Adrenal gland (tissue), 12 donors: ENCODE measurements around the gene KRT31. TPM values are rescaled to one million over a fixed set of nuclear protein-coding genes. Genes with fewer than 3 reads are reported as not detected.
"Not testable (repeated sequence)": the region's sequence is repeated elsewhere in the genome, so short reads cannot be mapped to it uniquely, and the experiment has no call there.

Experiments
- DNase-seq, 7 donors: peaks; one replicate each; pipeline ENCODE4 v3.0.0-alpha.2; 2019 to 2020
- H3K27ac ChIP-seq, 5 donors: fragments of 200-600 bp; sonication (generic) in 4 of 5; 1 replicate in 3 of 5; 2 replicates in 2 of 5; pipeline versions ENCODE4 v1.5.1 to v1.8.0; 2016 to 2020; ENCODE audit warnings: mild to moderate bottlenecking in 1 of 5
- H3K27me3 ChIP-seq: fragments of 200-600 bp; 2 replicates; pipeline ENCODE4 v1.8.0; 2021
- H3K36me3 ChIP-seq, 2 donors: fragments of 200-600 bp; replicated peaks in 1 of 2; 1 replicate in 1 of 2; 2 replicates in 1 of 2; pipeline versions ENCODE4 v1.5.1 to v1.8.0; 2018 to 2022
- H3K4me1 ChIP-seq, 2 donors: fragments of 200-600 bp; replicated peaks in 1 of 2; 1 replicate in 1 of 2; 2 replicates in 1 of 2; pipeline versions ENCODE4 v1.5.1 to v1.8.0; 2018 to 2021
- H3K4me3 ChIP-seq, 4 donors: fragments of 200-600 bp; sonication (generic) in 3 of 4; one replicate each; pipeline ENCODE4 v1.5.1; 2016 to 2018
- H3K9me3 ChIP-seq, 3 donors: fragments of 200-600 bp; sonication (generic) in 1 of 3; replicated peaks in 1 of 3; 1 replicate in 2 of 3; 2 replicates in 1 of 3; pipeline versions ENCODE4 v1.5.1 to v1.8.0; 2016 to 2021
- CTCF ChIP-seq, 6 experiments: fragments of 450-650 bp in 4 of 6; fragments of 200-600 bp in 2 of 6; sonication (generic) in 1 of 6; IDR thresholded peaks; 1 replicate in 5 of 6; 2 replicates in 1 of 6; pipeline versions ENCODE4 v1.5.1 to v1.8.0; 2016 to 2021; ENCODE audit warnings: antibody characterized with exemption in 6 of 6, mild to moderate bottlenecking in 2 of 6, moderate library complexity in 1 of 6
- POLR2A ChIP-seq, 2 donors: fragments of 450-650 bp; IDR thresholded peaks; one replicate each; pipeline ENCODE4 v1.6.1; 2017; ENCODE audit warnings: antibody characterized with exemption in 2 of 2, mild to moderate bottlenecking in 2 of 2, moderate library complexity in 1 of 2
- WGBS, 4 donors: extraction: QIAGEN DNeasy Blood & Tissue Kit in 2 of 4; methylation state at CpG; one replicate each; pipeline versions ENCODE4 v1.1.5 to v1.1.7; 2013 to 2017; 5-methylcytosine and 5-hydroxymethylcytosine counted together
- intact Hi-C, 2 donors: fragments of 100-400 bp; cut with DNase I; formaldehyde crosslinking; loops; one replicate each; pipeline versions ENCODE4 v1.14.1 to v1.15.0; 2022 to 2023
- polyA plus RNA-seq, 3 donors: library from polyadenylated mRNA; stranded (reverse); fragments of 200-250 nt in 2 of 3; fragments of 350-450 nt in 1 of 3; fragmentation: Illumina TruSeq in 1 of 3; extraction: RNeasy Lipid Tissue Mini Kit (QIAGEN cat#74804) in 1 of 3; gene quantifications; one replicate each; pipeline ENCODE4 v1.2.3, GENCODE V29; 2013 to 2014
- total RNA-seq, 9 donors: library from RNA; depleted of rRNA in 4 of 9; stranded (reverse); fragments of >200 nt in 4 of 9; fragments of 120-200 nt in 1 of 9; fragmentation: NEBNext Ultra II Directional in 1 of 9; extraction: Animal tissue kit (Norgen Biotek cat#: 25700) in 1 of 9; gene quantifications; one replicate each; pipeline versions ENCODE4 v1.1.0 to v1.2.4, GENCODE V29; 2013 to 2023
- donor health status: healthy with polysubstance abuse.
- donor health status: Bipolar disorder and iron deficiency.
- donor health status: DM: yes; HTN: yes; CAD: no.
- donor health status: DM: no; HTN: no; CAD: no.
- donor health status: DM: no; HTN: no; CAD: no.
- donor health status: DM: yes; HTN: yes; CAD: no.

KRT31 gene
- total and polyA plus RNA-seq, 12 donors: not detected

DNA sequence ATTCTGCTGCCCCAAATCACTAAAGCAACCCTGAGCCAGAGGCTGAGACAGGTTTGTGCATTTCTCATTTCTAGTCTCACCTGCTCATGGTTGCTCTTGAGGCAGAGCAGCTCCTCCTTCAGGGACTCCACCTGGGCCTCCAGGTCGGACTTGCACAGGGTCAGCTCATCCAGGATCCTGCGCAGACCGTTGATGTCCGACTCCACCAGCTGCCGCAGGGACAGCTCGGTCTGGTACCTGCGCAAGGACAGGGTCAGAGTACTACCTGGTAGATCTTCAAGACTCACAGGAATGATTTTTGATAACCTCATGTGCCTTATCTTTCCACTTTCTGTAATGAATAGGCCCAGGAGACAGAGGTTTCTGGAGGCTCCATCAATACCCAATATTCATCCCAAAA, 1.1 kb downstream of the KRT31 start:
- Histone ChIP-seq H3K4me1 (no peaks in the 10 kb centered on the region), H3K36me3 (no peaks in the 10 kb centered on the region), H3K9me3 (no peaks in the 10 kb centered on the region), H3K4me3 (no peak overlapping the region), H3K27ac (no peak overlapping the region), H3K27me3 (no peaks in the 10 kb centered on the region)
- TF ChIP-seq POLR2A (IDR thresholded peaks at IDR 0.05) (no peak), CTCF (IDR thresholded peaks at IDR 0.05) (no peak)
- WGBS, 4 donors: 89 to 100% (median 93%) methylated on average over 5 to 7 of the region's 7 CpGs
- intact Hi-C loops: no loop called here
- DNase-seq: no peak

GRCh38 chr17:41395611-41396010, 1.8 kb downstream of the KRT31 start:
- Histone ChIP-seq H3K36me3 (no peaks in the 10 kb centered on the region), H3K4me3 (no peak overlapping the region), H3K27ac (no peak overlapping the region), H3K4me1 (no peaks in the 10 kb centered on the region), H3K27me3 (no peaks in the 10 kb centered on the region), H3K9me3 (no peaks in the 10 kb centered on the region)
- no peak for DNase-seq
- intact Hi-C loops: no loop called here
- 76 to 100% (median 89%) methylated on average over 1 of the region's 1 CpG for WGBS, 4 donors
- TF ChIP-seq POLR2A (IDR thresholded peaks at IDR 0.05): no peak
- TF ChIP-seq CTCF (IDR thresholded peaks at IDR 0.05): no peak

GRCh38 chr17:41395044-41395443, 2.4 kb downstream of the KRT31 start:
- H3K27ac ChIP-seq, H3K9me3 ChIP-seq, H3K36me3 ChIP-seq, DNase-seq, H3K27me3 ChIP-seq, intact Hi-C loops, H3K4me3 ChIP-seq, H3K4me1 ChIP-seq: not testable (repeated sequence)
- 74 to 93% (median 87%) methylated on average over 3 to 12 of the region's 12 CpGs for WGBS, 4 donors

DNA sequence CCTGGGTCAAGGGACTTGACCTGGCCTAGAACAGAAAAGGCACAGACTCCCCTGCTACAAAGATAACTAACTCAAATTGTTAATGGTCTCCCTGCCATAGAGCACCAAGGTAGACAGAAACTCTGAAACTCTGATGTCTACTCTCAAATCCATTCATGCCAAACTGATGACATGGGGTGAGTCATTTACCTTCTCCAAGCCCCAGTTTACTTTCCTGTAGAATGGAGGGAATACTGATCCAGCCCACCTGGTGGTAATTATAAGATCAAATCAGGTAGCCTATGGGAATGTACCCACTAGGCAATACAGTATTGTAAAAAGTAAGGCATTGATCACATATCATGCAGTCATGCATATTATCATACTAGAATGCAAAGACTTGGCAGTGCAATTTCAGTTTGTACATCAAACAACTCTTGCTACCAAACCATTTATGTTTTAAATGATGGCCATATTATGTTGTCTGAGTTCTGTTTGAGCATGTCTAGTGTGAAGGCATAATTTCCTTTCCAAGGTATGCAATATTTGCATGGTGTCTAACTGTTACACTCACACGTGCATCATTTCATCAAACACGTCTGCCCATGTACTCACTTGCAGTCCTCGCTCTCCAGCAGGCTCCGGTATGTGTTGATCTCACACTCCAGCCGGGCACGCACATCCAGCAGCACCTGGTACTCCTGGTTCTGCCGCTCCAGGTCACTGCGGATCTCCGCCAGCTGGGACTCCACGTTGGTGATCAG, 3.0 kb downstream of the KRT31 start:
- TF ChIP-seq CTCF (IDR thresholded peaks at IDR 0.05) (no peak), POLR2A (IDR thresholded peaks at IDR 0.05) (no peak)
- no peak overlapping the region for H3K4me3 ChIP-seq
- WGBS, 4 donors: 94 to 98% (median 95%) methylated on average over 3 to 10 of the region's 10 CpGs
- no peaks in the 10 kb centered on the region for H3K27me3 ChIP-seq
- H3K27ac ChIP-seq: no peak overlapping the region
- intact Hi-C loops: no loop called here
- H3K9me3 ChIP-seq: no peaks in the 10 kb centered on the region
- no peaks in the 10 kb centered on the region for H3K4me1 ChIP-seq
- no peak for DNase-seq
- no peaks in the 10 kb centered on the region for H3K36me3 ChIP-seq

GRCh38 chr17:41393826-41394225, 3.6 kb downstream of the KRT31 start:
- no peak for DNase-seq
- H3K27me3 ChIP-seq: no peaks in the 10 kb centered on the region
- no peaks in the 10 kb centered on the region for H3K36me3 ChIP-seq
- H3K4me1 ChIP-seq: no peaks in the 10 kb centered on the region
- intact Hi-C loops: no loop called here
- TF ChIP-seq CTCF (IDR thresholded peaks at IDR 0.05): no peak
- no peak for TF ChIP-seq POLR2A (IDR thresholded peaks at IDR 0.05)
- no peak overlapping the region for H3K4me3 ChIP-seq
- 90 to 95% (median 94%) methylated on average over 9 to 10 of the region's 10 CpGs for WGBS, 4 donors
- no peak overlapping the region for H3K27ac ChIP-seq
- no peaks in the 10 kb centered on the region for H3K9me3 ChIP-seq
